Keratinocyte (primary cell): Measurements from ENCODE around the gene TMED5.

Source experiments
- CTCF ChIP-seq, 3 experiments: IDR thresholded peaks in 1 of 3; conservative IDR thresholded peaks in 1 of 3; optimal IDR thresholded peaks in 1 of 3; 2 replicates in 2 of 3; 3 replicates in 1 of 3; pipeline versions ENCODE3 to v1.5.1; 2011; ENCODE audit warnings: low read length in 3 of 3, mild to moderate bottlenecking in 3 of 3, moderate library complexity in 2 of 3, control low read depth in 1 of 3, inconsistent platforms in 1 of 3; ENCODE audit not compliant: insufficient read depth in 2 of 3; ENCODE audit errors: extremely low read depth in 1 of 3
- EZH2 ChIP-seq: IDR thresholded peaks from one replicate; pipeline ENCODE4 v1.6.1; 2012; ENCODE audit warnings: inconsistent platforms, mild to moderate bottlenecking, low read length, moderate library complexity

DNA sequence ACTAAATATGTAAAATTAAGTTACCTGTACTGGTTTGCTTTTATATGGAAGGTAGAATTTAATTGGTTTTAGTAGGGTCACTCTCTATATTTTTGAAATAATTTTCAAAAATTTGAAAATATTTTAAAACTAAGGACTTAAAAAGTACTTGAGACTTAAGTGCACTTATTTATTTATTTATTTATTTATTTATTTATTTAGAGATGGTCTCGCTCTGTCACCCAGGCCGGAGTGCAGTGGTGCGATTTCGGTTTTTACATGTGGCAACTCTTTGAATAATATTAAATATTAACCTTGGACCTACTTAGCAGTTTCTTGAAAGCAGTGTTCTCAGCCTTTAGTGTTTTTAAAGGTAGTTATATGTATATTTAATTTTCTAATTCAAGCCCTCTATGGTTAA is 36.4 kb downstream of the TMED5 start:
- TF ChIP-seq CTCF (optimal IDR thresholded peaks at IDR 0.05 in 1 of 3, IDR thresholded peaks at IDR 0.05 in 1 of 3, conservative IDR thresholded peaks at IDR 0.05 in 1 of 3; ENCODE audit: extremely low read depth in 1 of 3, insufficient read depth in 2 of 3, low read length in 3 of 3) (no peak), EZH2 (no peak)
